NT2/D1 (cell line): ENCODE data around the gene SAA1.

Source experiments
- SUZ12 ChIP-seq: IDR thresholded peaks from 2 replicates; pipeline ENCODE4 v1.6.1; 2011; ENCODE audit not compliant: insufficient read length, insufficient read depth; ENCODE audit errors: extremely low read depth
- YY1 ChIP-seq: IDR thresholded peaks from 2 replicates; pipeline ENCODE4 v1.6.1; 2011; ENCODE audit not compliant: insufficient read length, insufficient read depth
- ZNF274 ChIP-seq: IDR thresholded peaks from 2 replicates; pipeline ENCODE4 v1.6.1; 2011; ENCODE audit warnings: mild to moderate bottlenecking, low read depth, low read length

DNA sequence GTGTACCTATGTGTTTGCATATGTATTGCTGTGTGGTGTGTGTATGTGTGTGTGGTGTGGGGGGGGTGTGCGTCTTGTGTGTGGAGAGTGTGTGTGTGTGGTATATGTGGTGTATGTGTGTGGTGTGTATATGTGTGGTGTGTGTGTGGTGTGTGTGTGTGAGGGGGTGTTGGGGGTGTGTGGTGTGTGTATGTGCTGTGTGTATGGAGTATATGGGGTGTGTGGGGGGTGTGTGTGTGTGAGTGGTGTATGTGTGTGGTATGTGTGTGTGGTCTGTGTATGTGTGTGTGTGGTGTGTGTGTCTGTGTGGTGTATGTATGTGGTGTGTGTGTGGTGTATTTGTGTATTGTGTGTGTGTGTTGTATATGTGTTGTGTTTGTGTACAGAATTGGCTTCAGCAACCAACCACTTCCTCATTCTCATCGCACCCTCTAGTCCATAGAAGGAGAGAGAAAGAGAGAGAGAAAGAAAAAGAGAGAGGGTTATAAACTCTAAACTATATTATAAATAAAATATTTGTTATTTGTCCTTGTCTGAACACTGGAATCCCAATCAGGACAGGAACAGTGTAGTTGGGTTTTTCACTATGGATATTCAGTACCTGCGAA is 43.1 kb upstream of the SAA1 start:
- TF ChIP-seq ZNF274 (no peak), YY1 (no peak), SUZ12 (no peak)
